Activated CD4-positive, alpha-beta T cell treated with anti-CD3 and anti-CD28 coated beads, Interleukin-2, amount 50 U/mL, for 1 hour (primary cell): ENCODE results near the gene RGS10.
A peak's percentile ranks its signal among the peaks of the same experiment; 100 is the strongest.
"Not testable (repeated sequence)": the region's sequence is repeated elsewhere in the genome, so short reads cannot be mapped to it uniquely, and the experiment has no call there.

Source experiments
- DNase-seq: peaks from one replicate; pipeline ENCODE4 v3.0.0-alpha.2; 2020

Gene RGS10

DNA sequence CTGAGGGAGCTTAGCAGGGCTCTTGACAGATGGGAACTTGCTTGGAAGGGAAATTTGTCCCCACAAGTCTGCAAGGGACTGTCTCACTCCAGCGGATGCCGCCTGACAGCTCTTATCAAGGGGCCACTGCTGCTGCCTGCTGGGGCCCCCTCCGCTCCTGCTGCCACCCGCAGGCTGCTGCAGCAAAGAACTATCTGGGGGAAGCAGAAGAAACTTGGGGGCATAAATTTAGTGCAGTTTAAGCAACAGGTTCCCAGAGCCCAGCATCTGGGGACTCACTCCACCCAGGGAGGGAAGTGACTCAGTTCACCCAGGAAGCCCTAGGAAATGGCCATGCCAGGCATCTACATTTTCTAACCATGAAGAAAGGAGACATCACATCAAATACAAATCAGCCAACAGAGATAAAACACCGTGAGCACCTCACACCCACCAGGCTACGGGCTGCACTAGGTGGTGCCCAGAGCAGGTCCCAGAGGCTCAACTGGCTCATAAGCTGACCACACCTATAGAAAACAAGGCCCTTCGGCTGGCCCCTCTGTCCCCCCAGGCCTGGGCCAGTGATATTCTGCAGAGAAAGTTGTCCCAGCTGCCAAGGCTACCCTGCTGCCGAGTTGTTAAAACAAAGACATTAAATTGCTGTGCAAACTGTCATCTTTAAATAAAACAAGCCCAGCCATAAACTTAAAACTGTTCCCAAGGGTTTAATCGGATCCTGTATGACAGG is 3.7 kb downstream of the RGS10 start:
- peak; percentile 38 for DNase-seq

- no peak for DNase-seq
These were observed 4.4 kb downstream of the RGS10 start for GRCh38 chr10:119537953-119538630.

DNA sequence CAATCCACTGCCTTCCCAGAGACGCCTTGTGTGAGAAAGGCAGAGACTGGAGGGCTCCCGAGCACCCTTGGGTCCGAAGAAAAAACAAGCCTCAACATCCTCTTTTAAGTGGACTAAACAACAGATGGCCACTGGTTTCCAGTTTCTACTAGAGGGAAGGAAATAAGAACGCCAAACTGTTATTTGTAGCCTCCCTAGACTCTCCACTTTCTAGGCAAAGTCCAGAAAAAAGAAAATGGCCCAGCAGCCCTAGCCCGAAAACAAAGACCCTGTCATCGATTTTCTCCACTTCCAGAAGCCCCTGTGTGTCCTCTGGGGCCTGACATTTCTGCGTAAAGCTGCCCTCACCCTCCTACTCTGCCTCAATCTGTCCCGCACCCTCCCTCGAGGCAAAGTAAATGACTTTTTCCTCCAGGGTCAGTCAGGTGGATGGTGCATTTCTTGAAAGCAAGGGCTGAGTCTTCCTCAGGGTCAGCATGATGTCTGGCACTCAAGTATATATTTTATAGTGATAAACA is 6.0 kb downstream of the RGS10 start:
- no peak for DNase-seq

GRCh38 chr10:119535837-119536507 is 6.5 kb downstream of the RGS10 start:
- DNase-seq = no peak

DNA sequence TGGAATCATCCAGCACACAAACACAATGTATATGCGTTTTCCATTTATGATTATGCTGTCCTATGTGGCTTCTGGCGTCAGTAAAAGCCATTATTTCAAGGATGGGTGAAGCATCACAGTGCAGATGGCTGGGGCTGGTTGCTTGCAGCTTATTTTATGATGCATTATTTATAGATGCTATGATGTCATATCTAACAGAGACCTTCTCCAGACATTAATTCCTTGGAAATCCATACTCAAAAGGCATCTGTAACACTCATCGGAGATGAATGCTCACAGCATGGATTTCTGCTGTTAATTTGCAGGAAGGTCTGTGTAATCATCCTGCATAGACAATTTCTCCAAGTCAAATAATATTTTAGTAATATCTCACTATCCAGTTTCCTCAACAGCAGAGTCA is 7.2 kb downstream of the RGS10 start:
- DNase-seq = no peak

DNA sequence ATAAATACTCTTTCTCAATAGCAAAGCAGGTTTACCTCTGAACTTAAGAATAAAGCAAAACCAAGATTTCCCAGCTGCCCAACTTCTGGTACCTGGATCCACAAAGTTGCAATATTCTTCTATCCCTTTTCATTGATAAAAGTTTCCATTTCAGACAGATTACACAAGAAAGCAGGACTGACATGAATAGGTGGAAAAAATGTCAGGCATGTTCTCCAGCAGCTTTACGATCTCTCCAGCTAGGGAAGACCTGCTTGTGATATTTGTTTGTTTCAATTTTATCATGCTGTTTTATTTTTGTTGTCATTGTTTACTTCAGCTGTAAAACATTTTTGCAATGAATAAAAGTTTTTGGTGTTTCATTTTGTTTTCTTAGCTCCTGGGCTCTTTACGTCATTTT is 9.0 kb downstream of the RGS10 start:
- DNase-seq = no peak

DNA sequence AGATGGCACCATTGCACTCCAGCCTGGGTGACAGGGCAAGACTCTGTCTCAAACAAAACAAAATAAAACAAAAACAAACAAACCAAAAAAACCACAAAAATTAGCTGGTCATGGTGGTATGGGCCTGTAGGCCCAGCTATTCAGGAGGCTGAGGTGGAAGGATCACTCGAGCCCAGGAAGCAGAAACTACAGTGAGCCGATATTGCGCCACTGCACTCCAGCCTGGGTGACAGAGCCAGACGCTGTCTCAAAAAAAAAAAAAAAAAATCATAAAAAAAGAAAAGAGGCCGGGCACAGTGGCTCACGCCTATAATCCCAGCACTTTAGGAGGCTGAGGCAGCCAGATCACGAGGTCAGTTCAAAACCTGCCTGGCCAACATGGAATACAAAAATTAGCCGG is 9.7 kb downstream of the RGS10 start:
- DNase-seq = not testable (repeated sequence)

GRCh38 chr10:119532251-119532650 is 10.3 kb downstream of the RGS10 start:
- not testable (repeated sequence) for DNase-seq

GRCh38 chr10:119531067-119531466 is 11.5 kb downstream of the RGS10 start:
- DNase-seq = no peak

- DNase-seq = not testable (repeated sequence)
These were observed 13.8 kb downstream of the RGS10 start for GRCh38 chr10:119528663-119529237.

GRCh38 chr10:119526621-119527592 is 15.6 kb downstream of the RGS10 start:
- DNase-seq = no peak

DNA sequence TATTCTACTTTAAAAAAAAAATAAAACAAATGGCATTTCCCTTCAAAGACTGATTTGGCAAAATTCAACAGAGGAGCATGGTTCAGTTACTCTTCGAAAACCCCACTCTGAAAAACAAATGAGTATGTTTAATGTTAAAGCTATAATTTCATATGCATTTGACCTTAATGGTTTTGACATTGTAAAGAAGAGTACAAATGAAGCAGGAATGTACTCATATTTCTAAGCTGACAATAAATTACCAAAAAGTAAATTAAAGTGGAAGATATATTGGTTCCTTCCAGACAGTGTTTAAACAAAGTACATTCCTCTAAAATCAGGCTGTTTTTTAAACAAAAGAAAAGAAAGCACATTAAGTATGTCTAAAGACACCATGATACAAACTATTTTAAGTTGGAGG is 16.4 kb downstream of the RGS10 start:
- no peak for DNase-seq

DNA sequence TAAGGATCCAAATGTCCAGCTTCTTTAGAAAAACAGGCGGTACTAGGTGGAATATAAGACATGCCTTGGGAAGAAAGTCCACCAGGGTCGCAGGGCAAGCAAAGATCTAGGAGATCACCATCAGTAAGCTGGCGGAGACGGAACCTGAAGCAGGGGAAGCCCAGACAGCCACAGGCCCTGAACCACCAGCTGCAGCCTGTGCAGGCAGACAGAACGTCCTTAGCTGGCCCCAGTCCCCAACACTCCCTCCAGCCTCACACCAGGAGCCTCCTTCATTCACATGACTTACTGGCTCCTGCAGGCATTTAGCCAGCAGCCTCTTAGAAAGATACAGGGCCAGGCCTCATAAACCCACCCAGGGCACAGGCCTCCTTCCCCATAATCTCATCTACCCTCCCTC is 17.4 kb downstream of the RGS10 start:
- DNase-seq = no peak

DNA sequence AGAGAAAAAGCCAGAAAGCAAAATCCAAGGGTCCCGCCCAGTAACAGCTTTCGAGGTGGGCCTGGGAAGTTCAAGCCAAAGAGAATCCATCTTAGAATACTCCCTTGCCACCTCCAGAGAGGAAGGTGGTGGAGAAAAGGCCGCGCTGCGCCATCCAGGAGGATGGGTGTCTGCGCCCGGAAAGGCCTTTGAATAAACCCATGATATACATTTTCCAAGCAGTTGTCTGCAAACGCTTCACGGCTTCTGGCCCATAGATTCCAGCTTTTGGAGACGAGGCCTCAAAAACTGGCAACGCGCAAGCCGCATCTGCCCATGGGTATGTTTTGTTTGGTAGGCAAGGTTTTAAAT is 17.8 kb downstream of the RGS10 start:
- no peak for DNase-seq

GRCh38 chr10:119523895-119524719 is 18.4 kb downstream of the RGS10 start:
- DNase-seq = no peak

DNA sequence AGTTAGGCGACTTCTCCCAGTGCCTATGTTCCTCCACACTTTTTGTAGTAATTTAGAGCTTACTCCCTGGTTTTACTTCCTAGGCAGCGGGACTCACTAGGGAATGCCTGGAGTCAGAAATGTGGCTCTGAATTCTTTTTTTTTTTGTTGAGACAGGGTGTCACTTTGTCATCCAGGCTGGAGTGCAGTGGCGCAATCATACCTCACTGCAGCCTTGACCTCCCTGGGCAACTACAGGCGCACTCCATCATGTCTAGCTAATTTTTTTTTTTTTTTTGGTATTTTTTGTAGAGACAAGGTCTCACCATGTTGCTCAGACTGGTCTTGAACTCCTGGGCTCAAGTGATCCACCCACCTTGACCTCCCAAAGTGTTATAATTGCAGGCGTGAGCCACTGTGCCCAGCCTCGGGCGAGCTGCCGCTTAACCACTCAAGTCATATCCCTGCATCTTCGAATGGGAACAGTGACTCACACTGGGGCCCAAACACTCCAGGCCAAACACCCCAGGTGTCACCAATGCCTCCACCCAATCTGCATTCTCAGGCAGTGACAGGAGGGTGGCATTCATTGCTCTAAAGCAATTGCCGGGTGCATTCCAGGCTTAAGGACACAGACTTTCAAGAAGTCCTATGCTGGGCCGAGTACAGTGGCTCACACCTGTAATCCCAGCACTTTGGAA is 19.6 kb downstream of the RGS10 start:
- no peak for DNase-seq

DNA sequence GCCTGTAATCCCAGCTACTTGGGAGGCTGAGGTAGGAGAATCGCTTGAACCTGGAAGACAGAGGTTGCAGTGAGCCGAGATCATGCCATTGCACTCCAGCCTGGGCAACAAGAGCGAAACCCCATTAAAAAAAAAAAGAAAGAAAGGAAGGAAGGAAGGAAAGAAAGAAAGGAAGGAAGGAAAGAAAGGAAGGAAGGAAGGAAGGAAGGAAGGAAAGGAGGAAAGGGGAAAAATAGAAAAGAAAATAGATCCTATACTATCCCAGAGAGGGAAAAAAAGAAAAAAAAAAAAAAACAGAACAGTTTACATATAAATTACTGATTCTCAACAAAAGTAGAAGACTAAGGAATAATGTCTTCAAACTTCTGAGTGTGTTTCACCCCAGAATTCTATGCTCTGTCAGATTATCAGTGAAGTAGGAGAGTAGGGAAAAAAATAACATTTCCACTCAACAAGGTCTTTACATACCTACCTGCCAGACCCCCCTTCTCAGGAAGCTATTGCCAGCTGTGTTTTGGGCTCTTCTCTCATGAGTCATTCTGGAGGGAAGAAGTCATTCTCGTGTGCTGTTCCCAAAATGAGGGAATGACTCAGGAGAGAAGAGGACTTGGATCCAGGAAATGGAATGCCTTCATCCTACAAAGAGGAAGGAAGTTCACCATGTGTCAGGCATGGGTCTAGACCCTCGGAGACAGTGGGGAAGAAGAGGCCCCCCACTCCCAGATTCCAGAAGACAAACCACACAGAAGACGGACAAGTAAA is 20.9 kb downstream of the RGS10 start:
- no peak for DNase-seq

DNA sequence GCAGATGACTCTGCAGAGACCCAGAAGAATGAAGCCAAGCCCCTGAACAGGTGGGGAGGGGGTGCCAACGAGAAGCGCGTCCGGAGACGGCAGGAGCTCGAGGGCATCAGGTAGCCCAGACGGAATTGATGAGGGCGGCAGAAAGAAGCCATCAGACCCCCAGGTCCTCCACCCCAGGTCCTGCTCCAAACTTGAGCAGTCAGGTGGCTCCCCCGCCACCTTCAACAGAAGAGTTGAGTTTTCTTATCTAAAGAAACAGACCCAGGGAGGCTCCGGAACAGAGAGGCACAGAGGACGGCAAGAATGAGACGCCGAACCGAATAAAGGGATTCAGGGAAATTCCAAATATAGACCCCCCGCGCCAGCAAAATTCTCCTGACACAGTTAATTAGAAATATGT is 22.2 kb downstream of the RGS10 start:
- DNase-seq = no peak

GRCh38 chr10:119518936-119519335 is 23.6 kb downstream of the RGS10 start:
- no peak for DNase-seq

- DNase-seq = no peak
These were observed 24.3 kb downstream of the RGS10 start for GRCh38 chr10:119518176-119518575.
